Tongue (tissue), 2 donors: ENCODE results near the gene LSM12. TPM values are rescaled to one million over a fixed set of nuclear protein-coding genes. Genes with fewer than 3 reads are reported as not detected.
"Not testable (repeated sequence)": the region's sequence is repeated elsewhere in the genome, so short reads cannot be mapped to it uniquely, and the experiment has no call there.

Experiments used
- DNase-seq: peaks from one replicate; pipeline ENCODE4 v3.0.0-alpha.2; 2015
- total RNA-seq: library from RNA; depleted of rRNA; stranded (reverse); fragments of >200 nt; gene quantifications from one replicate; pipeline ENCODE4 v1.2.3, GENCODE V29; 2014

Gene LSM12
- total RNA-seq, 1 donor from 2014 or later, result 22.6 TPM

- no peak for DNase-seq
These were observed 22.4 kb downstream of the LSM12 start for GRCh38 chr17:44044071-44044470.

- DNase-seq, result no peak
These were observed 23.2 kb downstream of the LSM12 start for GRCh38 chr17:44043272-44043696.

GRCh38 chr17:44039829-44040635 lies 26.4 kb downstream of the LSM12 start:
- DNase-seq, result no peak

GRCh38 chr17:44038604-44039011 lies 27.9 kb downstream of the LSM12 start:
- DNase-seq, result peak; percentile 85

GRCh38 chr17:44037471-44037870 lies 29.0 kb downstream of the LSM12 start:
- no peak for DNase-seq

- DNase-seq, result not testable (repeated sequence)
These were observed 31.8 kb downstream of the LSM12 start for GRCh38 chr17:44034688-44035087.

GRCh38 chr17:44033861-44034408 lies 32.5 kb downstream of the LSM12 start:
- DNase-seq, result no peak

GRCh38 chr17:44030482-44030881 lies 36.0 kb downstream of the LSM12 start:
- no peak for DNase-seq

GRCh38 chr17:44029736-44030135 lies 36.7 kb downstream of the LSM12 start:
- no peak for DNase-seq

GRCh38 chr17:44024853-44025252 lies 41.6 kb downstream of the LSM12 start:
- DNase-seq, result no peak

- DNase-seq, result peak; percentile 43
These were observed 42.2 kb downstream of the LSM12 start for GRCh38 chr17:44024271-44024663.

- DNase-seq, result no peak
These were observed 42.8 kb downstream of the LSM12 start for GRCh38 chr17:44023545-44024270.

- no peak for DNase-seq
These were observed 44.2 kb downstream of the LSM12 start for GRCh38 chr17:44022246-44022645.

- DNase-seq, result not testable (repeated sequence)
These were observed 45.2 kb downstream of the LSM12 start for GRCh38 chr17:44021227-44021626.

- peak; percentile 97 for DNase-seq
These were observed 51.9 kb downstream of the LSM12 start, which contains the start of gene TMEM101 for GRCh38 chr17:44014437-44015172. Gene TMEM101 (minus strand): TSS chr17:44014963. CDS start chr17:44014952, 11 bp downstream.

GRCh38 chr17:44014133-44014436 lies 52.4 kb downstream of the LSM12 start:
- DNase-seq, result no peak

- no peak for DNase-seq
These were observed 53.6 kb downstream of the LSM12 start for GRCh38 chr17:44012874-44013273.

- no peak for DNase-seq
These were observed 54.1 kb downstream of the LSM12 start for GRCh38 chr17:44012391-44012790.

GRCh38 chr17:44011876-44012275 lies 54.6 kb downstream of the LSM12 start:
- DNase-seq, result no peak

GRCh38 chr17:44010966-44011647 lies 55.4 kb downstream of the LSM12 start:
- peak; percentile 44 for DNase-seq

GRCh38 chr17:44008205-44008909 lies 58.1 kb downstream of the LSM12 start:
- DNase-seq, result no peak
